Endothelial cell of umbilical vein (primary cell): ENCODE results near the gene IGFBP3. TPM values are rescaled to one million over a fixed set of nuclear protein-coding genes. Genes with fewer than 3 reads are reported as not detected.

ENCODE experiments used
- BruUV-seq: library from RNA; stranded (reverse); fragments of 400-500 nt; replicated peaks from 2 replicates; lab custom pipeline; 2021; lab: Mats Ljungman, UMichigan
- CTCF ChIA-PET: fragments of 300-600, 350-600 bp; sonication (Branson Sonifier 250); formaldehyde crosslinking; loops from one replicate; lab custom pipeline; 2021; ENCODE audit warnings: antibody characterized with exemption, inconsistent platforms; lab: Charles Lee
- POLR2A ChIA-PET: fragments of 300-600, 350-600 bp; sonication (Branson Sonifier 250); formaldehyde crosslinking; loops from one replicate; lab custom pipeline; 2021; ENCODE audit warnings: antibody characterized with exemption, inconsistent platforms; lab: Charles Lee
- DNase-seq: peaks from one replicate; pipeline ENCODE4 v3.0.0-alpha.2; 2011; ENCODE audit warnings: low read depth, low spot score
- FAIRE-seq: peaks from 2 replicates; lab custom pipeline; 2011; peaks lifted over from hg19 to GRCh38; lab: Jason Lieb, UNC
- H2AFZ ChIP-seq: 2 replicates; pipeline ENCODE4 v1.6.0; 2012; ENCODE audit warnings: low read depth, low read length, control low read depth, inconsistent platforms
- H3K27ac ChIP-seq: 2 replicates; pipeline ENCODE4 v1.5.1; 2011; ENCODE audit warnings: low read depth, mild to moderate bottlenecking, control low read depth, low read length, moderate library complexity; ENCODE audit not compliant: insufficient read depth
- H3K27me3 ChIP-seq, 2 experiments: 2 replicates each; pipeline versions ENCODE4 v1.6.0 to v1.6.1; 2011; ENCODE audit warnings: low read length in 2 of 2, mixed read lengths in 1 of 2; ENCODE audit not compliant: control insufficient read depth in 2 of 2, insufficient read depth in 2 of 2
- H3K36me3 ChIP-seq, 2 experiments: 2 replicates in 1 of 2; 3 replicates in 1 of 2; pipeline ENCODE4 v1.5.1; 2011; ENCODE audit warnings: low read length in 2 of 2, mild to moderate bottlenecking in 1 of 2, moderate library complexity in 1 of 2; ENCODE audit not compliant: control insufficient read depth in 2 of 2, insufficient read depth in 2 of 2; ENCODE audit errors: extremely low read depth in 1 of 2
- H3K4me1 ChIP-seq: 3 replicates; pipeline ENCODE4 v1.5.1; 2011; ENCODE audit warnings: mild to moderate bottlenecking, low read length; ENCODE audit not compliant: control insufficient read depth, insufficient read depth; ENCODE audit errors: extremely low read depth
- H3K4me2 ChIP-seq: 2 replicates; pipeline ENCODE4 v1.6.1; 2011; ENCODE audit warnings: low read length, control low read depth, mixed read lengths; ENCODE audit not compliant: insufficient read depth
- H3K4me3 ChIP-seq, 3 experiments: fragments of 200-600 bp in 1 of 3; sonication (generic), shearing (Covaris generic) in 1 of 3; replicated peaks in 1 of 3; 2 replicates each; pipeline ENCODE4 v1.5.1; 2011 to 2016; ENCODE audit warnings: control low read depth in 3 of 3, low read length in 3 of 3, mild to moderate bottlenecking in 2 of 3, inconsistent platforms in 1 of 3, low read depth in 1 of 3, moderate library complexity in 1 of 3; ENCODE audit not compliant: insufficient read depth in 1 of 3
- H3K79me2 ChIP-seq: 2 replicates; pipeline ENCODE4 v1.6.0; 2012; ENCODE audit warnings: low read length, inconsistent platforms; ENCODE audit not compliant: control insufficient read depth, insufficient read depth
- H3K9ac ChIP-seq: replicated peaks from 2 replicates; pipeline ENCODE3; 2011; ENCODE audit warnings: low read length, control low read depth; ENCODE audit not compliant: insufficient read depth; ENCODE audit errors: extremely low read depth
- H3K9me1 ChIP-seq: replicated peaks from 3 replicates; pipeline ENCODE4 v1.6.0; 2011; ENCODE audit warnings: mild to moderate bottlenecking, low read length; ENCODE audit not compliant: control insufficient read depth, insufficient read depth; ENCODE audit errors: extremely low read depth
- H3K9me3 ChIP-seq: replicated peaks from 2 replicates; pipeline ENCODE4 v1.5.1; 2012; ENCODE audit warnings: low read length, inconsistent platforms; ENCODE audit not compliant: control insufficient read depth, insufficient read depth
- H4K20me1 ChIP-seq: replicated peaks from 2 replicates; pipeline ENCODE3; 2011; ENCODE audit warnings: mild to moderate bottlenecking, low read length; ENCODE audit not compliant: control insufficient read depth, insufficient read depth; ENCODE audit errors: extremely low read depth
- EZH2 ChIP-seq: IDR thresholded peaks from 2 replicates; pipeline ENCODE4 v1.6.1; 2012; ENCODE audit warnings: borderline replicate concordance, low read depth, mild to moderate bottlenecking, moderate library complexity, low read length, inconsistent platforms; ENCODE audit not compliant: severe bottlenecking
- FOS ChIP-seq: IDR thresholded peaks from 2 replicates; pipeline ENCODE4 v1.6.1; 2011; ENCODE audit warnings: mild to moderate bottlenecking, low read length, moderate library complexity, borderline replicate concordance; ENCODE audit not compliant: insufficient read depth
- dilution Hi-C: fragments of 300-500 bp; cut with MboI; formaldehyde crosslinking; loops from one replicate; pipeline ENCODE4 v1.15.0; 2019; ENCODE audit warnings: low sequenced_read_pairs; ENCODE audit not compliant: extremely low pct_ligation_motif_present
- intact Hi-C: fragments of 100-400 bp; cut with micrococcal nuclease; formaldehyde crosslinking; loops from one replicate; pipeline ENCODE4 v1.10.0; 2022
- polyA plus RNA-seq, 4 experiments: library from polyadenylated mRNA; depleted of rRNA in 3 of 4; stranded (reverse) in 3 of 4; unstranded in 1 of 4; fragments of >200 nt; gene quantifications; 2 replicates each; pipeline versions ENCODE4 v1.2.1 to v1.2.3, GENCODE V29; 2011 to 2012; ENCODE audit warnings: missing spikeins in 1 of 4
- total RNA-seq: library from RNA; stranded (reverse); gene quantifications from 2 replicates; pipeline ENCODE4 v1.2.3, GENCODE V29; 2021
- TF ChIP-seq, protein P1 (sequence below), 2 donors: IDR thresholded peaks; 1 replicate in 1 of 2; 2 replicates in 1 of 2; pipeline ENCODE4 v1.5.1; 2011; ENCODE audit warnings: low read length in 2 of 2, mild to moderate bottlenecking in 2 of 2, moderate library complexity in 2 of 2, control low read depth in 1 of 2, inconsistent platforms in 1 of 2, low read depth in 1 of 2; ENCODE audit not compliant: insufficient read depth in 1 of 2; ENCODE audit errors: extremely low read depth in 1 of 2

IGFBP3 gene
- total and polyA plus RNA-seq, 2 donors (not counting 3 experiments of a cell fraction or from before 2014, with no cell fraction given), result 3.4 to 10.1 TPM

DNA sequence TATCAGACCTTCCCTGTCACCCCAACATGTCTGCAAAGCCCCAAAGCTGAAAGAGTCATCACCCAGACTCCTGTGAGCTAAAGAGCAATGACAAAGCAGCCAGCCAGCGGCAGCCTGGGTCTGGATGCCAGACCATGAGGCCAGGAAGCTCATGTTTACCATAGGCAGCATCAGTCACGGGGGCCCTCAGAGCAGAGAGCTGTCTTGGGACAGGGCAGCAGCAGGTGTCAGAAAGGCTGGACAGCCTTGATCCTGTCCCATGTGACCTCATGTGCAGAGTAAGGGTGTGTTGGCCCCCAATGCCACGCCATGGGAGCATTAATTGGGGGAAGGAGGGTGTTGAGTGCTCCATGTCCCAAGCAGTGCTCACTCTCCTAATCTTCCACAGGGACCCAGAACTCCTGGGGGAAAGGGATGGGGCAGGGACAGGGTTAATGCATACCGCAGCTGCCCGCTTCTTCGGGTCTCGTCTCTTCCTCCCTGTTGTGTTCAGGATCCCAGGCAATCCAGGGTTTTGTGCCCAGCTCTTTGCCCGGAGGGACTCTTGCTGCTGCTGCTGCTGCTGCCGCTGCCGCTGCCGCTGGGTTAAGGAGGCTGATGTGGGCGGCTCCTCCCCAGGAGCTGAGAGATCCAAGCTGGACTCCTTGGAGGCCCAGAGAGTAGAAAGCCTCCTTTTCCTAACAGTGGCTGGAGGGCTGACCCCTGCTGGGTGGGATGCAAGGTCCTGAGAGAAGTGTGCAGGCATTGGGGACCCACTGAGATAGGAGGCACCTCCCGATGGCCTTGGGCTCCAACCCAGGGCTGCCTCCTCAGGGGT is 55.3 kb downstream of the IGFBP3 start:
- no peaks in the 10 kb centered on the region for H3K36me3 ChIP-seq
- dilution Hi-C loops, result no loop called here
- H3K4me3 ChIP-seq, result no peak overlapping the region
- no peaks in the 10 kb centered on the region for H3K79me2 ChIP-seq
- no peak overlapping the region for H3K27ac ChIP-seq
- DNase-seq (no peak), FAIRE-seq (no peak)
- H3K4me1 ChIP-seq, result peaks cover 4% of the 10 kb centered on the region
- BruUV-seq, result no TSS peak
- H3K27me3 ChIP-seq, result peaks cover 0 to 4% of the 10 kb centered on the region in 2 experiments
- ChIA-PET CTCF (interaction anchor here (0.8 to 2.4 kb wide), 4 partner anchors 9 to 203 kb away, joined by 3 to 10 read pairs (median 6); no protein-coding TSS in a partner anchor), POLR2A (interaction anchor here (0.6 kb wide), 1 partner anchor 845 kb away, joined by 3 read pairs; no protein-coding TSS in a partner anchor)
- no peaks in the 10 kb centered on the region for H3K9me1 ChIP-seq
- no peaks in the 10 kb centered on the region for H4K20me1 ChIP-seq
- no peak for TF ChIP-seq FOS
- no peak overlapping the region for H3K9ac ChIP-seq
- no peak overlapping the region for H2AFZ ChIP-seq
- intact Hi-C loops, result no loop called here
- H3K9me3 ChIP-seq, result no peaks in the 10 kb centered on the region
- no peak overlapping the region for H3K4me2 ChIP-seq

DNA sequence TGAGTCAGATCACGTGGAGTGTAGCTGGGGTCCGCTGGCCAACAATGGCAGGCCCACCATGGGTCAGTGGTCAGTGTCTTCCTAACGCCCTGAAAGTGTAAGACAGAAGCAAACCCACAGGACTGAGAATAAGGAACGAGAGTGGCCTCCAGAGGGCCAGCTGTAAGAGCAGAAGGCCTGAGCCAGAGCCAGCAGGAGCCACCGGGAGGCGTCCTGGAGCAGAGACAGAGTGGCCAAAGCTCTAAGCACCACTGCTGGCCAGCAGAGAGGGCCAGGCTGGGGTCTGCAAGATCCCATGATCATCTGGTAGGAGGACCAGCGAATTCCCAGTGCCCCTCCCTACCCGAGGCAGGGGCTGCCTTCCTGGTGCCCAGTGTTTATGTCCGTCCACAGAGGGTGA is 57.4 kb downstream of the IGFBP3 start:
- dilution Hi-C loops, result no loop called here
- Histone ChIP-seq H3K4me1 (peaks cover 4% of the 10 kb centered on the region), H3K4me3 (no peak overlapping the region), H3K27ac (no peak overlapping the region), H3K36me3 (no peaks in the 10 kb centered on the region), H3K9ac (no peak overlapping the region), H3K4me2 (no peak overlapping the region), H2AFZ (no peak overlapping the region), H3K9me3 (no peaks in the 10 kb centered on the region), H4K20me1 (no peaks in the 10 kb centered on the region), H3K9me1 (no peaks in the 10 kb centered on the region), H3K27me3 (peaks cover 0 to 4% of the 10 kb centered on the region in 2 experiments), H3K79me2 (no peaks in the 10 kb centered on the region)
- BruUV-seq, result no TSS peak
- TF ChIP-seq, protein P1, sequence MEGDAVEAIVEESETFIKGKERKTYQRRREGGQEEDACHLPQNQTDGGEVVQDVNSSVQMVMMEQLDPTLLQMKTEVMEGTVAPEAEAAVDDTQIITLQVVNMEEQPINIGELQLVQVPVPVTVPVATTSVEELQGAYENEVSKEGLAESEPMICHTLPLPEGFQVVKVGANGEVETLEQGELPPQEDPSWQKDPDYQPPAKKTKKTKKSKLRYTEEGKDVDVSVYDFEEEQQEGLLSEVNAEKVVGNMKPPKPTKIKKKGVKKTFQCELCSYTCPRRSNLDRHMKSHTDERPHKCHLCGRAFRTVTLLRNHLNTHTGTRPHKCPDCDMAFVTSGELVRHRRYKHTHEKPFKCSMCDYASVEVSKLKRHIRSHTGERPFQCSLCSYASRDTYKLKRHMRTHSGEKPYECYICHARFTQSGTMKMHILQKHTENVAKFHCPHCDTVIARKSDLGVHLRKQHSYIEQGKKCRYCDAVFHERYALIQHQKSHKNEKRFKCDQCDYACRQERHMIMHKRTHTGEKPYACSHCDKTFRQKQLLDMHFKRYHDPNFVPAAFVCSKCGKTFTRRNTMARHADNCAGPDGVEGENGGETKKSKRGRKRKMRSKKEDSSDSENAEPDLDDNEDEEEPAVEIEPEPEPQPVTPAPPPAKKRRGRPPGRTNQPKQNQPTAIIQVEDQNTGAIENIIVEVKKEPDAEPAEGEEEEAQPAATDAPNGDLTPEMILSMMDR (IDR thresholded peaks at IDR 0.05; ENCODE audit: extremely low read depth in 1 of 2, insufficient read depth in 1 of 2, low read depth in 1 of 2, low read length in 2 of 2), result peak; percentile 7 to 20
- TF ChIP-seq EZH2, result no peak
- no peak for DNase-seq
- CTCF ChIA-PET, result interaction anchor here (0.7 to 1.0 kb wide), 3 partner anchors 59 to 1316 kb away, joined by 3 to 4 read pairs (median 3); no protein-coding TSS in a partner anchor
- intact Hi-C loops, result no loop called here
- no peak for FAIRE-seq
- POLR2A ChIA-PET, result no interaction called here

Other genes starting within 250 kb of the IGFBP3 start
- not detected in 2 replicates for gene CCDC201, start 48.2 kb downstream of the IGFBP3 start, total RNA-seq
- gene CCDC201, start 48.2 kb downstream of the IGFBP3 start, polyA plus RNA-seq, result not detected in 2 replicates
- gene IGFBP1, start 32.8 kb downstream of the IGFBP3 start, total RNA-seq, result 2.3 and 4.0 TPM in 2 replicates
- gene IGFBP1, start 32.8 kb downstream of the IGFBP3 start, polyA plus RNA-seq, result 0.56 and 0.57 TPM in 2 replicates